T-helper 2 cell (primary cell): ENCODE results near the gene MED22.
"Not testable (repeated sequence)": the region's sequence is repeated elsewhere in the genome, so short reads cannot be mapped to it uniquely, and the experiment has no call there.

Experiments
- DNase-seq, 5 experiments: peaks; one replicate each; pipeline versions ENCODE4 v3.0.0 to v3.0.0-alpha.2; 2012 to 2022

MED22 gene

GRCh38 chr9:133304477-133305377 lies 43.2 kb downstream of the MED22 start:
- no peak for DNase-seq

DNA sequence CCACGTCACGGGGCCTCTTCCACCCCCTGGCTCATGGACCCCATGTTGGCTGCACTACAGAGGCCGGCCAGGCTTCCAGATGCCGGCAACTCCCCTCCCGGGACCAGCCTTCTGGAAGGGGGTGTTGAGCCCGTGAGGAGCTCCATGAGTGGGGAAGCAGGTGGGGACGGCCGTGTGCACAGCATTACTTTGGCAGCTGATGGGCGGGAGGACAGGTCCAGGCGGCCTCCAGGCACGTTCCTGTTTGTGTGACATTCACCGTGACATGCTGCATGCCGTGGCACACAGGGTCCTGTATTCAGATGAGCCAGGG lies 43.8 kb downstream of the MED22 start:
- no peak for DNase-seq

- no peak for DNase-seq
These were observed 44.4 kb downstream of the MED22 start for GRCh38 chr9:133303266-133304157.

DNA sequence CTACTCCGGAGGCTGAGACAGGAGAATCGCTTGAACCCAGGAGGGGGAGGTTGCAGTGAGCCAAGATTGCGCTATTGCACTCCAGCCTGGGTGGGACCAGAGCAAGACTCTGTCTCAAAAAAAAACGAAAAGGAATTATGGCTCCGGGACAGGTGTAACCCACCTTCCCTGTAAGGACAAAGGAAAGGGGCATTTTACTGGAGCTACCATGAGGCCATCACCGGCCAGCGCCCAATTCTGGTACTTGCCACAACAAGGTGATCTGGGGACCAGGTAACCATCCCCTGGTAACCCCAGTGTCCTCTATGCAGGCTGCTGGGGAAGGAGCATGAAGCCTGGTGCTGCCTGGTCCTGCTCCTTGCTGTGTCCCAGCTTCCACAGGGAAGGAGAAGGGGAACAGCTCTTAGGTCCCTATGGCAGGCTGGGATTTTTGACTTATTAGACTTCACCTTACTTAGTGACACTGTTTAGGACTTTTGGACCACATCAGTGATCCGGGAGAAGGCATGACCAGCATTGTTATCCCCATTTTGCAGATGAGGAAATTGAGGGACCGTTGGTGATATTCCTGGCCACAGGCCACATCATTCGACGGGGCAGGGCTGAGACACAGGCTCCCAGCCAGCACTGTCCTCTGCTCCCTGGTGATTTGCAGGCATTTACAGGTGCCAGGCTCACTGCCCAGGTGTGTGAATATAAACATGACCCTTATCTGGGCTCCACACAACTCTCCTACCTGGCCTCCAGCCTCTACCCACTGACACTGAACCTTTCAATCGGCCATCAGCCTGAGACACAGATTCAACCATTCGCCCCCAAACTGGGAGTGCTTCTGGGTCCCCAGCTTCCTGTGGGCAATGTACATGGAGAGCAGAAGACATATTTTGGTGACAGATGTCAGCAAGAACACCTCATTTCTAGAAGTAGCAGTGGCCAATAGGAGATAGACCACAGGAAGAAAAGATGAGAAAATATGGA lies 46.4 kb downstream of the MED22 start:
- DNase-seq: no peak

- not testable (repeated sequence) for DNase-seq
These were observed 47.9 kb downstream of the MED22 start for GRCh38 chr9:133299996-133300395.

- no peak for DNase-seq
These were observed 53.7 kb downstream of the MED22 start for GRCh38 chr9:133294257-133294656.

DNA sequence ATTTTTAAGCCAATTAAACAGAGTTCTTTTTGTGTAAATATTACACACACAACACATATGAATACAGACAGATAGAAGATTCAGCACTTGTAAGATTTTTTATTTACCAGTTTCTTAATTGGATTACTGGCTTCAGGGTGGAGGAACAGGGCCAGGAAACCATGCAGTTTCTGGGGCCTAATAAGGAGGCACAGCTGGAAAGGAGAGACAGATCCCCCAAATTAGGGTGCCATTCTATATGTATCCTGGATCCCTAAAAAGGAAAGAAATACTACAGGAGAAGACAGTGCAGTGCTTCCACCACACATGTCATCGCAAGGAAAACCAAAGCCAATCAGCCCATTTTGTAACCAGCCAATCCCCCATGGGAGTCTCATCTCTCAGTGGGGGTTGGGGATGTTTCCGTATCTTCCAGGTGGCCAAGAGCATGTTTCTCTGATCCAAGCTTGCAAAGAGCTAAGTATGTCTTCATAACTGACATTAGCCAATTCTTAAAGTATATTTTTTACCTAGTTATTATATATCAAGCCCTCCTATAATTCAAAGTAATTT lies 57.1 kb downstream of the MED22 start:
- no peak for DNase-seq
